HG02884 (cell line): Measurements from ENCODE around the gene UGT1A9.

Experiments
- ATAC-seq: cut with Tn5 transposase; IDR thresholded peaks from one replicate; pipeline ENCODE4 v1.9.1; 2021; ENCODE audit warnings: mild to moderate bottlenecking, moderate library complexity; ENCODE audit not compliant: unreplicated experiment

Gene UGT1A9

GRCh38 chr2:233756429-233757081 lies 84.9 kb downstream of the UGT1A9 start:
- ATAC-seq, result no peak

GRCh38 chr2:233758141-233758540 lies 86.4 kb downstream of the UGT1A9 start:
- ATAC-seq, result no peak

GRCh38 chr2:233758849-233759248 lies 87.2 kb downstream of the UGT1A9 start:
- no peak for ATAC-seq

GRCh38 chr2:233760043-233760442 lies 88.3 kb downstream of the UGT1A9 start, which contains the start of gene UGT1A1:
UGT1A1 (plus strand) TSS chr2:233760270; CDS start chr2:233760288, 18 bp downstream.
- no peak for ATAC-seq

GRCh38 chr2:233761040-233761769 lies 89.5 kb downstream of the UGT1A9 start:
- ATAC-seq, result no peak

- ATAC-seq, result no peak
Measured at GRCh38 chr2:233764264-233764663, 92.6 kb downstream of the UGT1A9 start.

GRCh38 chr2:233764761-233765160 lies 93.1 kb downstream of the UGT1A9 start:
- ATAC-seq, result no peak

GRCh38 chr2:233766416-233766815 lies 94.7 kb downstream of the UGT1A9 start:
- no peak for ATAC-seq

- no peak for ATAC-seq
Measured at GRCh38 chr2:233768076-233768475, 96.4 kb downstream of the UGT1A9 start.

GRCh38 chr2:233769260-233769659 lies 97.6 kb downstream of the UGT1A9 start:
- ATAC-seq, result no peak

GRCh38 chr2:233772153-233772552 lies 100.5 kb downstream of the UGT1A9 start:
- ATAC-seq, result no peak

GRCh38 chr2:233772583-233772982 lies 100.9 kb downstream of the UGT1A9 start:
- no peak for ATAC-seq

GRCh38 chr2:233773854-233774253 lies 102.2 kb downstream of the UGT1A9 start:
- no peak for ATAC-seq

GRCh38 chr2:233775414-233775813 lies 103.7 kb downstream of the UGT1A9 start:
- no peak for ATAC-seq

- ATAC-seq, result no peak
Measured at GRCh38 chr2:233778030-233778429, 106.3 kb downstream of the UGT1A9 start, which contains the start of gene MROH2A. MROH2A (plus strand) TSS chr2:233778330; CDS start chr2:233779359, 1,029 bp downstream.

- no peak for ATAC-seq
Measured at GRCh38 chr2:233779722-233780121, 108.0 kb downstream of the UGT1A9 start.

GRCh38 chr2:233780771-233781170 lies 109.1 kb downstream of the UGT1A9 start:
- no peak for ATAC-seq

GRCh38 chr2:233789554-233789953 lies 117.9 kb downstream of the UGT1A9 start:
- no peak for ATAC-seq

- no peak for ATAC-seq
Measured at GRCh38 chr2:233791151-233791882, 119.6 kb downstream of the UGT1A9 start.

- no peak for ATAC-seq
Measured at GRCh38 chr2:233791883-233792329, 120.2 kb downstream of the UGT1A9 start.

- ATAC-seq, result no peak
Measured at GRCh38 chr2:233792720-233793119, 121.0 kb downstream of the UGT1A9 start.
